Skeletal muscle satellite cell (primary cell): ENCODE measurements around the gene ERCC5.
A peak's percentile ranks its signal among the peaks of the same experiment; 100 is the strongest.

Experiments used
- H3K27me3 ChIP-seq: 2 replicates; pipeline ENCODE4 v1.7.0; 2013; ENCODE audit warnings: low read length; ENCODE audit not compliant: control insufficient read depth, insufficient read depth
- H3K36me3 ChIP-seq: 2 replicates; pipeline ENCODE4 v1.7.0; 2013; ENCODE audit warnings: mild to moderate bottlenecking, control low read depth, low read length; ENCODE audit not compliant: insufficient read depth
- H3K4me1 ChIP-seq: 2 replicates; pipeline ENCODE4 v1.7.0; 2013; ENCODE audit warnings: low read length; ENCODE audit not compliant: control insufficient read depth, insufficient read depth
- H3K4me2 ChIP-seq: 2 replicates; pipeline ENCODE4 v1.7.0; 2013; ENCODE audit warnings: mild to moderate bottlenecking, low read length
- H3K4me3 ChIP-seq: 2 replicates; pipeline ENCODE4 v1.7.0; 2013; ENCODE audit warnings: low read length
- H3K9ac ChIP-seq: 2 replicates; pipeline ENCODE4 v1.7.0; 2013; ENCODE audit warnings: mild to moderate bottlenecking, low read depth, low read length, moderate library complexity
- H3K9me3 ChIP-seq: replicated peaks from 2 replicates; pipeline ENCODE4 v1.7.0; 2013; ENCODE audit warnings: mild to moderate bottlenecking, control low read depth, low read length

ERCC5 gene

DNA sequence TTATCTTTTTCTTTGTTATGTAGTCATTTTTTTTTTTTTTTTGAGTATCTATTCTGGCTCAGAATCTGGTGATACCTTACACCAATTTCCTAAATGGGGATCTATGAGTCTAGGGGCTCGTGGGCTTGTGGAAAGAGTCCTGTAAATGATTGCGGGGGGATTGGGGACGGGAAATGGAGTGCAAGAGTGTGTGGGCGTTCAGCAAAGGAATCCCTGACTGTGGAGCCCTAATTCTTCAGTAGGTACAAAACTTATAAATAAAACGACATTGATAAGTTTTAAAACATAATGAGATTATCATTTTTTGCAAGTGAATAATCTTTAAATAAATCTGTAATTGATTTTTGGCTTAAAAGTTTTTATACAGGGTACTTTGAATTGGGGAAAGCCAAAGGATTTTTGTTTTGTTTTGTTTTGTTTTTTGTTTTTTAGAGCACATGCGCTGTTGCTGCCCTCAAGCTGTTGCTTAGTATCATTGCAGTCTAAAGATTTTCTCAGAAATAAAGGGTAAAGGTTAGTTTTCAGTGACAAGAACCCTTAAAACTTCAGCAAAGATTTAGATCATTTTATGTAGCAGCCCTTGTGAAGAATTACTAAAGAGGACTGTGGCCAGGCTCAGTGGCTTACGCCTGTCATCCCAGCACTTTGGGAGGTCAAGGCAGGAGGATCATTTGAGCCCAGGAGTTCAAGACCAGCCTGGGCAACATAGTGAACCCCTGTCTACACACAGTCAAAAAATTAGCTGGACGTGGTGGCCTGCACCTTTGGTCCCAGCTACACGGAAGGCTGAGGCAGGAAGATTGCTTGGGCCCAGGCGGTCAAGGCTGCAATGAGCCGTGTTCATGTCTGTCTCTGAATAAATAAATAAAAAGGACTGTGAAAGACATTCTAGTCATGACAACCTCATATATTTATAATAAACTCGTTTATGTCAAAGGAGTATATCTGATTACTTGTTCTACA, 1.7 kb downstream of the ERCC5 start:
- H3K4me1 ChIP-seq: peaks cover 18% of the 10 kb centered on the region
- no peaks in the 10 kb centered on the region for H3K9me3 ChIP-seq
- no peaks in the 10 kb centered on the region for H3K27me3 ChIP-seq
- peak overlapping the region; percentile 87 for H3K4me3 ChIP-seq
- peak overlapping the region; percentile 94 for H3K9ac ChIP-seq
- H3K4me2 ChIP-seq: peak overlapping the region; percentile 83
- H3K36me3 ChIP-seq: peaks cover 3% of the 10 kb centered on the region

DNA sequence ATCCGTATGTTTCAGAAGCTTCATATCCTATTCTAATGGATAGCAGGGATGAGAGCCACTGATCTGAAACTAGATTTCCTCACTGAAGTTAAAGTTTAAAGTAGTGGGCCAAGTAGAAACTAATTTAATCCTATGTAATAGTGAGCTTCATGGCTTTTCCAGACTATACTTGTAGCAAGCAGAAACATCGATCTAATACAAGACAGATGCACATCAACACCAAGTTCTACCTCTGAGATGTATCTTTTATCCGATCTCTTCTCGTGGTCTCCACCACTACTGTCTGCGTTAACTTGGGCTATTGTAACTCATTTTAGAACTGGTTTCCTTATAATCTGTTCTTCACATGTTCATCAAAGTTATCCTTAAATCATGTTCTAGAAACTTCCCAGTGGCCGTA, 3.1 kb downstream of the ERCC5 start:
- H3K4me1 ChIP-seq: peaks cover 22% of the 10 kb centered on the region
- no peak overlapping the region for H3K9ac ChIP-seq
- no peaks in the 10 kb centered on the region for H3K27me3 ChIP-seq
- no peaks in the 10 kb centered on the region for H3K9me3 ChIP-seq
- no peak overlapping the region for H3K4me2 ChIP-seq
- H3K4me3 ChIP-seq: no peak overlapping the region
- peaks cover 14% of the 10 kb centered on the region for H3K36me3 ChIP-seq

DNA sequence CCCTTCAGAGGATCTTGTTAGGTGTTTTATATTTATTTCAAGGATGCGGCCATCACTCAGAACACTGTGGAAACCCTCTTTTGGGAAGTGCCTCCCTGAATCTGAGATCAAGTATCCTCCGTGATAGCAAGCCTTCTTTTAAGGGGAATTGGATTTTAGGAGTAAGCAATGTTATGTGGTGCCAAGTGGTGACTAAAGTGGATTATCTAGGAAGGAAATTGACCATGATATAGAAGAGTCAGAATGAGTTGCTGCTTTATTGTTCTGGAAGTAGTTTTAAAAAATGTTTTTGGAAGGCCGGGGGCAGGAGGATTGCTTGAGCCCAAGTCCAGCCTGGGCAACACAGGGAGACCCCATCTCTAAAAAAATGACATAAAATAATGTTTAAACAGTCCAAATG, 6.7 kb downstream of the ERCC5 start:
- Histone ChIP-seq H3K9me3 (no peaks in the 10 kb centered on the region), H3K4me1 (peaks cover 19% of the 10 kb centered on the region), H3K4me2 (no peak overlapping the region), H3K27me3 (no peaks in the 10 kb centered on the region), H3K4me3 (no peak overlapping the region), H3K9ac (no peak overlapping the region), H3K36me3 (peaks cover 46% of the 10 kb centered on the region)

DNA sequence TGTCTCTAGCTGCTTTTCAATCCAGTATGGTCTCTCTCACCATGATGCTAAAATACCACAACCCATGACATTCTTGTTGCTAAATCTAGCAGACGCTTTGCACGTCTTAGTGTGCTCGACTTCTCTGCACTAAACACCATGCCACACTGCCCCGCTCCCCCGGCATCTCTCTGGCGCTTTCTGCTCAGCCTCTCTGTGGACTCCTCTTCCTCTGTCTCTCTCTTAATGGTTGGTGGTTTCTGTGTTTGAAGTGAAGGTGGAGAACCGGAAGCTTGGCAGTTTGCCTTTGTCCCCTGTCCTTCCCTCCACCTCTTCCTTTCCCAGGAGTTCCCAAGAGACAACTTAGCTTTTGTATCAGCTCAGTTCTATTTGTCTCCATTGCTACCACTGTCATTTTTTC, 8.8 kb downstream of the ERCC5 start:
- Histone ChIP-seq H3K9me3 (no peaks in the 10 kb centered on the region), H3K4me1 (peaks cover 10% of the 10 kb centered on the region), H3K4me2 (no peak overlapping the region), H3K27me3 (no peaks in the 10 kb centered on the region), H3K4me3 (no peak overlapping the region), H3K9ac (no peak overlapping the region), H3K36me3 (peaks cover 67% of the 10 kb centered on the region)

DNA sequence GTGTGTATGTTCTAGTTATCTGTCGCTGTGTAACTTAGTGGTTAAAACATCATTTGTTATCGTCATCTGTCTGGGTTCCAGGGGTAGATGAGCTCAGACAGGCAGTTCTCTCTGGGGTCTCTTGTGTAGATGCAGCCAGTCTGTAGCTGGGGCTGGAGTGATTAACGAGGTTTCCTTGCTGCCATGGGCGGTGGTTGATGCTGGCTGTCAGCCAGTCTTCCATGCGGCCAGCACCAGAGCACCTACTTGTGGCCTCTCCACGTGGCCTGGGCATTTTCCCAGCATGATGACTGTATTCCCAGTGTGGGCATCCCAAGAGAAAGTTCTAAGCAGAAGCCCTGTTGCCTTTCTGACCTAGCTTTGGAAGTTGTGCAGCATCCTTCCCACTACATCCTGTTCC, 10.7 kb downstream of the ERCC5 start:
- Histone ChIP-seq H3K9me3 (no peaks in the 10 kb centered on the region), H3K27me3 (no peaks in the 10 kb centered on the region), H3K4me1 (peaks cover 10% of the 10 kb centered on the region), H3K4me3 (no peak overlapping the region), H3K36me3 (peaks cover 82% of the 10 kb centered on the region), H3K4me2 (no peak overlapping the region), H3K9ac (no peak overlapping the region)

DNA sequence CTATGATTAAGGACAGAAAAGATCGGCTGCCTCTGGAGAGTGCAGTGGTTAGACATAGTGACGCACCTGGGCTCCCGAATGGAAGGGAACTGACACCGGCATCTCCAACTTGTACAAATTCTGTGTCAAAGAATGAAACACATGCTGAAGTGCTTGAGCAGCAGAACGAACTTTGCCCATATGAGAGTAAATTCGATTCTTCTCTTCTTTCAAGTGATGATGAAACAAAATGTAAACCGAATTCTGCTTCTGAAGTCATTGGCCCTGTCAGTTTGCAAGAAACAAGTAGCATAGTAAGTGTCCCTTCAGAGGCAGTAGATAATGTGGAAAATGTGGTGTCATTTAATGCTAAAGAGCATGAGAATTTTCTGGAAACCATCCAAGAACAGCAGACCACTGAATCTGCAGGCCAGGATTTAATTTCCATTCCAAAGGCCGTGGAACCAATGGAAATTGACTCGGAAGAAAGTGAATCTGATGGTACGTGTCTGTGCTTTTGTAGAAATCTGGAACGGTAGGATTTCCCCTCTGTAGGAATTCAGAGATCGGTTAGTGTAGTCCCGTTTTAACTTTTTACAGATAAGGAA, 16.9 kb downstream of the ERCC5 start:
- Histone ChIP-seq H3K4me1 (no peaks in the 10 kb centered on the region), H3K4me3 (no peak overlapping the region), H3K9ac (no peak overlapping the region), H3K36me3 (peaks cover 92% of the 10 kb centered on the region), H3K4me2 (no peak overlapping the region), H3K27me3 (no peaks in the 10 kb centered on the region), H3K9me3 (no peaks in the 10 kb centered on the region)

DNA sequence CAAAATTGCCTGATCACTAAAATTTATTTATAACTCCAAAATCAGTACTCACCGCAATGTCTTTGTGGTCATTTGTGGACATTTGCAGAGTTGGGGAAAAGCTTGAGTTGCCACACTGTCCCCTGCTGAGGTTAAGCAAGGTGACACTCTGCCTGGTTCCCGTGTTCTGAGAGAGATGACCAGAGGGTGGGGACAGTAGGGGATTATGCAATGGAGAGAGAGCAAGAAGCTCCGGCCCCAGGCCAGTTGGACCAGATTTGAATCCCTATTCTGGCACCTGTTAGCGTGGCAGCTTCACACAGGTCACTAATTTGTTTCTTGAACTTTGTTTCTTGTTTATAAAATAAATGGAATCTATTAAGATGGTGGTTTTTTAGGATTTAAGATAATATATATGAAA, 17.8 kb downstream of the ERCC5 start:
- no peak overlapping the region for H3K4me3 ChIP-seq

DNA sequence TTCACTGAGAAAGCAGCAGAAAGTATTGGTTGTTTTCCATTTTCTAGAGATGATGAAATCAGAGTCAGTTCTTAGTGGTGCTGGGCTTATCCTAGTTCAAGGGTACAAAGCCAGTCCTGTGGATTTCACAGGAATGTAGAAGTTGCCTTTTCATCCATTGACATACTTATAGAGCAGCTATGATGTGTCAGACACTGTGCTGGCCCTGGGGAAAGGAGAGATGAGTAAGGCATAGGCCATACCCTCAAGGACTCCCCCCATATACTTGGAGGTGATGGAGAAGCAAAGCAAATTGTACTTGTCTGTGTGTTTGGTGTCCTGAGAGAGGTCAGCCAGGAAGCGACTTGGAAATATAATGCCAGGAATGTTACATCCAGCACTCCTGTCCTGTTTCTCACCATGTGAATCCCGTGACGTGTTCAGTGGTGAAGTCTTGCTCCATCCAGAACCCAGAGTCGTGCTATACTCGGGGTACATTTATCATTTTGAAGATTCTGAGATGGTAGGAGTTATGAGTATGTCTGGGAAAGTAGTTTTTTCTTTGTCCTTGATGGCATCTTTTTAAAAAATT, 22.6 kb downstream of the ERCC5 start:
- no peak overlapping the region for H3K9ac ChIP-seq
- H3K9me3 ChIP-seq: no peaks in the 10 kb centered on the region
- no peak overlapping the region for H3K4me2 ChIP-seq
- no peaks in the 10 kb centered on the region for H3K27me3 ChIP-seq
- H3K4me3 ChIP-seq: no peak overlapping the region
- peaks cover 72% of the 10 kb centered on the region for H3K36me3 ChIP-seq
- peaks cover 36% of the 10 kb centered on the region for H3K4me1 ChIP-seq

More for the DNA sequence above, 17.8 kb downstream of the ERCC5 start:
- H3K4me1 ChIP-seq: no peaks in the 10 kb centered on the region
- no peaks in the 10 kb centered on the region for H3K9me3 ChIP-seq
- H3K9ac ChIP-seq: no peak overlapping the region
- peaks cover 91% of the 10 kb centered on the region for H3K36me3 ChIP-seq
- H3K27me3 ChIP-seq: no peaks in the 10 kb centered on the region
- no peak overlapping the region for H3K4me2 ChIP-seq

DNA sequence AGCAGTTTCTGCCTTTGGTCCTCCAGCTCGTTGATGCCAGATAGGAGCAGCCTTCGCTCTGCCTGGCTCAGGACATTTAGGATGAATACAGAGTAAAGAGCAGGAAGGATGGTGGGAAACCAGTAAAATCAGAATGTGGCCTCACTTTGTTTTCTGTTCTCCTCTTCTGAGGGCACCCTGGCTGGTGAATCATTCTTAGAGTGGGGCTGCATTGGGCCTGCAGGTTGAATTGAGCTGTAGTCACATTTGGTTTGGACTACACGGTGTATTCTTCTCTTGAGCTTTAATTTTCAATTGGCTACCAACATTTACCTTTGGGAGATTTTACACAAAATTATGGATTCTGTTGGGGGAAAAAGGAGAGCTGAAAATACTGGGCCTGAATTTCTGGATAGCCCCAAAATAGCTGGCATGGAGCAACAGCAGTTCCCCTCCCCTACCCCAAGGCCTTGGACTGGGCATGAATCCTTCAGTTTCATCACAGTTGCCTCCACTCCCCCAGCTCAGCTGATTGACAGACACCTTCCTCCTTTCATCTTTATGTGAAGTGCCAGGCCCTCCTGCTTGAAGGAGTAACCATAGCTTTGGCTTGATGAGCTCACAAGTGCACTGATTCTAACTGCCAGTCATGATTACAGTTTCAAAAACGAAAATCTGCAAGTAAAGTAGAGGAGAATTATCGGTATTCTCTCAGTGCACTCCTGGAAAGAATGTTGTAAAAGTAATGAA, 24.3 kb downstream of the ERCC5 start:
- H3K4me2 ChIP-seq: no peak overlapping the region
- no peaks in the 10 kb centered on the region for H3K9me3 ChIP-seq
- H3K36me3 ChIP-seq: peaks cover 69% of the 10 kb centered on the region

DNA sequence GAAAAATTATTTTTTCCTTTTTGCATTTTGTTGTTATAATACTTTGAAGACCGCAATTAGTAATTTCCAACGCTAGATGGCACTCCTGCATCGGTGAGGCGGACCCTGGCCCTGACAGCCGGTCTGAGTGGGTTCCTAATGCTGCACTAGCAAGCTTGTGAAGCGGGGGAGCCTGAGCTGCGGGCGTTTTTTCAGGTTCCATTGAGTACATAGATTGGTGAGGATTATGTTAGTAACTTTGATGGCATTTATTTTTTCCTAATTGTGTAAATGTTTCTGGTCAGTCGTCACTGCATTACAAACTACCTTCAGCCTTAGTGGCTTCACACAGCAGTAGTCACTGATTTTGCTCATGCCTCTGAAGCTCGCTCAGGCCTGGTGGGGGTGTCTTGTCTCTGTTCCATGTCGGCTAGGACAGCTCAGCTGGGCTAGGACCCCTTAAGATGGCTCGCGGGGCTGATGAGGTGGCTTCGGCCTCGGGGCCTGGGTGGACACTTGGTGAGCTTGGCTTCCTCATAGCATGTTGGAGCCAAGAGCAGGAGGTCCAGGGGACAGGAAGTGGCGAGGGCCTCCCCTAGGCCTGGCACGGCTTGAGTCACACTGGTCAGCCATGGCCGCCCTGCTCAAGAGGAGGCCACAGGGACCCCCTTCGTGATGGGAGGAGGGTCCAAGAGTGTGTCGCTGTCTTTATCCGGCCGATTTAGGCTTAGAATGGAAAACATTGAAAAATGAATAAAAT, 25.0 kb downstream of the ERCC5 start:
- Histone ChIP-seq H3K36me3 (peaks cover 69% of the 10 kb centered on the region), H3K9ac (peak overlapping the region; percentile 35), H3K4me2 (peak overlapping the region; percentile 54), H3K4me3 (peak overlapping the region; percentile 24), H3K27me3 (no peaks in the 10 kb centered on the region), H3K9me3 (no peaks in the 10 kb centered on the region), H3K4me1 (peaks cover 43% of the 10 kb centered on the region)

More for the DNA sequence above, 24.3 kb downstream of the ERCC5 start:
- Histone ChIP-seq H3K4me3 (no peak overlapping the region), H3K27me3 (no peaks in the 10 kb centered on the region), H3K4me1 (peaks cover 43% of the 10 kb centered on the region), H3K9ac (peak overlapping the region; percentile 25)
